ENCODE results near the gene LRRTM3.

GRCh38 chr10:66996996-66997395, 71.2 kb downstream of the LRRTM3 start:
- TF ChIP-seq EP300 (IDR thresholded peaks at IDR 0.05) (no peak), CTCF (IDR thresholded peaks at IDR 0.05) (no peak)
